ENCODE measurements around the gene S100A6. TPM values are rescaled to one million over a fixed set of nuclear protein-coding genes. Genes with fewer than 3 reads are reported as not detected.

Gene S100A6
- total RNA-seq, 1 experiment from 2014 or later = 2,272 TPM

DNA sequence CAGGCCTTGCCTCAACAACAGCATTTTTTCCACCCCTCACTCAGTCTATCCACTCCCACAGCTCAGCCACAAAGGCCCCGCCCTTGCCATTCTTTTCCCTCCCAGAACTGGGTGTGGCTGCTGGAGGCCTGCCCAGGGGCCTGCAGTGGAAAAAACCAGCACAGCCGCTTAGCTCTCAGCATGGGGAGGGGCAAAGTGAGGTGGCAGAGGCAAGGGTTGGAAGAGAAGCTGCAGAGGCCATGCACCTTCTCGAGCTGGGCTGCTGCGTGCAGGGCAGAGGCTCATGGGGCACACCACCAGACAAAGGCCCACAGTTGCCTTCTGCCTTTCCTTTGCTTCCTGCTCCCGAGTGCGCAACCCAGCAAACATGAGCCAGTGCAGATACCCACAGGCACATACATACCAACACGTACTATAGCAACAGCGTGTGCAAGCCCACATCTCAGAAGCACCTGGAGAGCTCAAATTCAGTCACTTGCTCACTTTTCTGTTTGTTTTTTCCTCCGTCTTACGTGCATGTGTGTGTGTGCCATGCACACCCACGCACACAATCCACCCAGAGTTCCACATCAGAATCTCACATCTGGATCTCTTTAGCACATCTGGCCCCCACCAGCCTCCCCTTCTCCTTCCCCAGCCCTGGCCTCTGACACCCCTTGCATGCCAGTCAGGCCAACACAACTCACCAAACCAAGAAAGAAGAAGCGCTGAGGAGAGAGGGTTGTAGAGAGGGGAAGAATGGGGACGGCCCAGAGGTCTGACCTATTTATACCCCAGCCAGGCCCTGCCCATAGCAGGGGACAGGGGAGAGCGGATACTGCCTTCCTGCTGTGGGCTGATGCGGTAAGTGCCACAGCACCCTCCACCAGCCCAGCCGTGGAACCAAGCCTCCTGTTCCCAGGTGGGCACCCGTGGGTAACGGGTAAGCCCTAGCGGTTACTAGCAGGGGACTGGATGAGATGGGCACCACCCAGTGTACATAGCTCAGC, 9.6 kb upstream of the S100A6 start, which contains the start of gene S100A4:
Gene S100A4 (minus strand): TSS at position 740 of the 989 bp plus-strand sequence. CDS start 1,012 bp downstream, outside the sequence.
- peak; percentile 97 for DNase-seq (ENCODE audit: low spot score)

DNA sequence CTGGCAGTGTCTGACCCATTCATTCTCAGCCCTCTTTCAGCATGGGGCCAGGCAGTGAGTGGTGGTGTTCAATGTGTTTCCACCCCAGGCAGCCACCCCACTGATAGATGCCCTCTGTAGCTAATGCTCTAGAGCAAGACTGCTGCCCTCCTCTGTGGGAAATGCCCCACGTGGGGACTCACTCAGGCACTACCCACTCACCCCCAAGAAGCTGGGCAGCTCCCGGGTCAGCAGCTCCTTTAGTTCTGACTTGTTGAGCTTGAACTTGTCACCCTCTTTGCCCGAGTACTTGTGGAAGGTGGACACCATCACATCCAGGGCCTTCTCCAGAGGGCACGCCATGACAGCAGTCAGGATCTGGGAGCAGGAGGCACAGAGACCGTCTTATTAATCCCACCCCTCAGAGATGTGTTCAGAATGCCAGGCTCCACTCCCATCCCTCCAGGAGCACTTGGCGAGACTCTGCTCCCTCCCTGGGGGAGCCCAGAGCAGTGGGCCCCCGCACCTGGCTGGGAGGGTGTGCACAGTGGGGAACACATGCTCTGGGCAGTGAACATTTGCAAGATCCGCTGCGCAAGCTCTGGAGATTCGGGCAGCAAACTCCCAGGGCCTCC, 8.8 kb upstream of the S100A6 start:
- no peak for DNase-seq (ENCODE audit: low spot score)

DNA sequence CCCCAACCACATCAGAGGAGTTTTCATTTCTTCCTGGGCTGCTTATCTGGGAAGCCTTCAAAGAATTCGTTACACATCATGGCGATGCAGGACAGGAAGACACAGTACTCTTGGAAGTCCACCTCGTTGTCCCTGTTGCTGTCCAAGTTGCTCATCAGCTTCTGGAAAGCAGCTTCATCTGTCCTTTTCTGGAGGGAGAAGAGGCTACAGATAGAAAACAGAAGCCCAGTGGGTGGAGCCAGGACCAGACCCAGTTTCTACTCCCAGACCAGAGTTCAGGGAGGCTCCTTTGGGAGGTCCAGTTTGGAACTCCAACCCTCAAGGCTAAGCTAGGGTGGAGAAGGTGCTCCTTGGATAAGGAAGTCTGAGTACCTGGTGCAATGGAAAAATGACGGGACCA, 7.9 kb upstream of the S100A6 start:
- no peak for DNase-seq (ENCODE audit: low spot score)

DNA sequence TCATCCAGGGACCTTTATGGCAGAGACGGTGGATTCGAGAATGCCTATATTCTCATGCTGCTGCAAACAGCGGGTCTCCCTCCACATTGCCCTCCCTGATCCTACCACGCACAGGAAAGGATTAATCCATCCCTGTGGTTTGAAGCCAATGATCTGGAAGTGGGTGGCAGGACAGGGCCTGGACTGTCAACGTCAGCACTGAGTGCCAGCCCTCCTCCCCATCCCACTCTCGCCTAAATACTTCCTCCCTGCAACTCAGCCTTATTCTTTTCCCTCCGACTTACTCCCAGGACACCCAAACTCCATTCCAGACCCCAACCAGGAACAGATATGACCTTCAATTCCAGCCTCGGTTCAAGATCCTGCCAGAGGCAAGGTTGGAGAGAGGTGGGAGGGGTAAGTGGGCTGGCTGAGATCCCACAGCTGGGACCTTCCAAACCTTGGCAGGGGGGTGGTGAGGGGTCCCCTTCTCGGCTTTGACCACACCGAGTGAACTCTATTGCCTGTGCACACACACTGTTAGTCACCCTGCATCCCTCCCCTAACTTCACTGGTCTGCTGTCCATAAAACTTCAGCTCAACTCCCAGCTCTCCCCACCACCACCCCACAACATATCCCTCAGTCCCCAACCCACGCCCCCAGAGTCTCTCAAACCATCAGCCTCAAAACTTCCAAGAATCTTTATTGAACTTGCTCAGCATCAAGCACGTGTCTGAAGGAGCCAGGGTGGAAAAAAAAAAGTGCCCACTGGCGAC, 7.3 kb upstream of the S100A6 start:
- no peak for DNase-seq (ENCODE audit: low spot score)

DNA sequence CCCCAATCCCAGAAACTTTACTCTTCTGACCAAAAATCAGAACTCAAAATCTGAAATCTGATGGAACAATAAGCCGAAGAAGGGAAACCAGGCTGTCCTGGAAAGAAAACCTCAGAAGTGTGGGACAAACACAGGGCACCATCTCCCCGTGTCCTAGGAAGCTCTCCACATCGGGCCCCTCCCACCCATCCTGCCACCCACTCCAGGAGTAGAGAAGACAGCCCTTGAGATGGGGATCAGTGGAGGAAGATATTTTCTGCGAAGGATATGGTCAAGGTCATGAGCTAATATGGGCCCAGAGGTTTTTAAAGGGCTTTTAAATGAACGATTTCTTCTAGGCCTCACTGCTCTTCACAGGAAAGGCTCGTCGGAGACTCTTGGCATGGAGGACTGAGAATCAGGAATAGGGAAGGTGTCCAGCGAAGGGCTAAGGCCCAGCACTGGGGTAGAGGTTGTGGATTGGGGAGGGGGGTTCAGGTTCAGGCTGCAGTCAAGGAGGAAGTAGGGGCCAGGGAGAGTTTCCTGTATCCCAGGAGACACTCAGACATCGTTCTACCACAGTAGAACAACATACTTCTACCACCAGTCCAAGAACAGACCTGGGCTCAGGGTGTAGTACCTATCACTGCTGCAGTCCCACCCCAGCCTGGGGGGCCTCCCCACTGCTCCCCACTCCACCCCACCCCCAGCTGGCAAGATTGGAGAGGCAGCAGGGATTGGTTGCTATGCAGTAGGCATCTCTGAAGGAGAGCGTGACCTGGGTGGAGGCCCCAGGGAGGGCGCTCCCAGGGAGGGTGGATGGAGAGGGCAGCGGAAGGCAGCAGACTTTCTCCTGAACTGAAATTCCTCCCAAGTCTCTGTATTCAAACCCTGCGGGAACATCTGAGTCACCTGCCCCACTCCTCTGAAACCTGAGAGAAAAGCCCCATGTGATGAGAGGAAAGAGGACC, 6.1 kb upstream of the S100A6 start:
- peak; percentile 72 for DNase-seq (ENCODE audit: low spot score)

DNA sequence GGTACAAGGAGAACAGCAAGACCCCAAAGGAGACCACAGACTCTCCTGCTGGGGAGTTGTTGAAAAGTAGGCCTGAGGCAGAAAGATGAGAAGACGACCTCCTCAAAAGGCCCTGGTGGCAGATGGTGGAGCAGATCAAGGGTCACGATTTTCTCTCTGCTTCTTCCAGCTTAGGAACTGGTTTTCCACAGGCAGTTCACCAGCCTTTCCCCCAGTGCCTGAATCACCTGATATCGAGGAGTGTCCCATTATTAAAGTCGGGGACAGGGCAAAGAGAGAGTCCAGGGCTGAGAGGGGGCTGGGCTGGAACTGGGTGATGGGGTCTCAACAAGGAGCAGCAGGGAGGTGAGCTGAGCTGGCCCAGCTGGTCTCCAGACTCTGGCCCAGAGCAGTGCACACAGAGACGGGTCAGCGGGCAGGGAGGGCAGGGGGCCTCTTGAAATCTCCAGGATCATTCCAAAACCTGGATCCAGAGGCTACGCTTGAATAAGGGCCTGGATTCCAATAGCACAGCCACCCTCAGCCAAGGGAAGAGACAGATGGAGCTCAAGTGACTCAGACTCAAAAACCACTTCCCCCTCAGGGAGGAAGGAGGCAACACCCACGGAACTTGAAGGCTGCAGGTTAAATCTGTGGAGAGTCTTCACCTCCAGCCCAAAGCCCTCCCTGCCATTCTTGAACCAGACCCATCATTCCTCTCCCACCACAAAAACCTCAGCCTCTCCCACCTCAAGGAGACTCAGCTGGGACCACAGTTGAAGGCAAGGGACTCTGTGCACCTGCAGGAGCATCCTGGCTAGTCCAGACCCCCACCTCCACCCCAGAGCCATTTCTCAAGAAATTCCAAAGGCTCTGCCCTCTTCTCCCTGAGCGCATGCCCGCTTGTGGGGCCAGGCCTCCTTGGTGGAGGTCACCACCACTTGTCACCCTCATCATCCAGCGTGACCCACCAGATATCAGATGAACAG, 4.9 kb upstream of the S100A6 start, which contains the start of gene S100A5:
Gene S100A5 (minus strand): TSS at position 541 of the 968 bp plus-strand sequence. CDS start 743 bp downstream, outside the sequence.
- DNase-seq (ENCODE audit: low spot score) = peak; percentile 73

DNA sequence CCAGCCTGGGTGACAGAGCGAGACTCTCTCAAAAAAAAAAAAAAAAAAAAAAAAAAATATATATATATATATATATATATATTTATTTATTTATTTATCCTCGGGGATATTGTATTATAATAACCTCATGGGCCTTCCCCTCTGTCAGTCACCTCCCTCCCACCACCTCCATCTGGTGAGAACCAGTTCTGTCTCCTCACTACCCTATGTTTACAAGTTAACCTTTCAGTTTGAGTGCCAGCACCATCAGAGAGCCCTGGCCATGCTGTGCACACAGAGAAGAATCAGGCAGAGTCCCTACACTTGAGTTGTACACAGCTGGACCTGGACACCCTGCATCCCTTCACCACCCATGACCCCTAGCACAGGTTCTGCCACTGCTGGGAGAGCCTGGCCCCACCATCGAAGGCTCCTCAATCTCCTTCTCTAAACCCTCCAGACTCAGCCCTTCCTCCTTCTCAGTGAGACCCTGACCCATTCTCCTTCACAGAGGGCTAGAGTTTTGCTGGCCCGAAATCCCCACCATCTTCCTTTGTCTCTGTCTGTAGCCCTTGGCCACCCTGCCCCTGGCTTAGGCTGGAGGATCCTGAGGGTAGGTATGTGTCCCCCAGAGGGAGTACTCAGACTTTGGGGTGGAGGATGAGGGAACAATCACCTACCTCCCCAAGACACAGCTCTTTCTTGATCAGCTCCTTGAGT, 3.8 kb upstream of the S100A6 start:
- DNase-seq (ENCODE audit: low spot score) = peak; percentile 22

DNA sequence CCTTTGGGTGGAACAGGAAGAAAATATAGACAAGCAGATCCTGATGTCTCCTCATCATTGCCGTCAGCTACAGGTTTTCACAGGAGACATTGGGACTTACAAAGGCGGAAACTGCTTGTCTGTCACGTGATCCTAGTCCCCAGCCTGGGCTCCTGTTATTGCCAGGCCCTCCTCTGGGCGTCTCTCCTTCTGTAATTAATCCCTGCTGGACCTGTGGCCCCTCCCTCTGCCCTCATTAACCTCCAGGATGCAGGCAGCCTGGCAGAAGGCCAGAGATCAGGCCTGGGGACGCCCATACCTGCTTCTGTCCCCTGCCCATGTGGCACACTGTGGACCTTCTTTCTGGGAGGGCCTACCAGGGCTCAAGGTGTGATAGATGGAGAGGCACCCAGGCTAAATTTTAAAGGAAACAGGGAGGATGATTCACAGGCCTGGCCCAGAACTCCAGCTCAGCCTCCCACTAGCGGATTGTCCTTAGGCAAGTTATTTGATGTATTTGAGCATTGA, 2.6 kb upstream of the S100A6 start:
- peak; percentile 89 for DNase-seq (ENCODE audit: low spot score)

DNA sequence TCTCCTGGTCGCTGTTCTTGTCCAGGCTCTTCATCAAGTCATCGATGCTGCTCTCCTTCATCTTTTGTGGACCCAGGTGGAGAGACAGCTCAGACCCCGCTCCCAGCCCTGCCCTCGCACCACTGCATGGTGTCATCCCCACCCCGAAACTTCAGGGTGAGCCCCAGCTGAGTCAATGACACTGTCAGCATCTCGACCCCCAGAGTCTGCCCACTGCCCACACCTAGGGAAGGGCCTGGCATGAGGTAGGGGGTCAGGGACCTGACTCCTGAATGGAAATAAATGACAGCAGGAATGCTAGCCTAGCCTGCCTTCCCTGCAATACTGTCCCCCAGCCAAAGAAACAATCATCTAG, 1.6 kb upstream of the S100A6 start:
- DNase-seq (ENCODE audit: low spot score) = no peak

DNA sequence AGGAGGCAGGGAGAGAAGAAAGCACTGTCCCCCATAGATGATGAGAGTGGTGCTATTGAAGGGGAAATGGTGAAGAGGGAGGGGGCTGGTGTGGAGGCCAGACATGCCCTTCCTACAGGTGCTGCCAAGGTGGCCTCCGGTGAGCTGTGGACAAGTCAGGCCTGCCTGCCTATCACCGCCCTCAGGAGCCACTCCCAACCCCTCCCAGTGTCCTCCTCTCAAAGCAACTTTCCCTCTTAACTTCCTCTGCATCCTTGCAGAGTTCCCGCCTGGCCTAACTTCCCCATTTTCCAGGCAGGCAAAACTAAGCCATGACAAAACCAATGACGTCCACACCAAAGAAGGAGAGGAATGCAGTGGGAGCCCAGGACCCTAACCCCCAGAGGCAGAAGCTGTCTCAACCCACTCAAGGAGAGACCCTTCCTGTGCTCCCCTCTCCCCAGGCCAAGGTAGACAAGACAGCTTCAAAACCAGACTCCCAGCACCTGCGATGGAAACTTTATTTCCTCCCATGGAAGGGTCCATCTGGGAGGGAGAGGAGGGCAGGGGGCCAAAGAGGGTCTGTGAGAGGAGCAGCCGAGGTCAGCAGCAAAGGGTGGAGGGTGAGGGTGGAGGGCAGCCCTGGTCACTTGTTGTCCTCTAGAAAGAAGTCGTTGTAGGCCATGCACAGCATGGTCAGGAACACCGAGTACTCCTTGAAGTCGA, 1.0 kb upstream of the S100A6 start:
- no peak for DNase-seq (ENCODE audit: low spot score)

DNA sequence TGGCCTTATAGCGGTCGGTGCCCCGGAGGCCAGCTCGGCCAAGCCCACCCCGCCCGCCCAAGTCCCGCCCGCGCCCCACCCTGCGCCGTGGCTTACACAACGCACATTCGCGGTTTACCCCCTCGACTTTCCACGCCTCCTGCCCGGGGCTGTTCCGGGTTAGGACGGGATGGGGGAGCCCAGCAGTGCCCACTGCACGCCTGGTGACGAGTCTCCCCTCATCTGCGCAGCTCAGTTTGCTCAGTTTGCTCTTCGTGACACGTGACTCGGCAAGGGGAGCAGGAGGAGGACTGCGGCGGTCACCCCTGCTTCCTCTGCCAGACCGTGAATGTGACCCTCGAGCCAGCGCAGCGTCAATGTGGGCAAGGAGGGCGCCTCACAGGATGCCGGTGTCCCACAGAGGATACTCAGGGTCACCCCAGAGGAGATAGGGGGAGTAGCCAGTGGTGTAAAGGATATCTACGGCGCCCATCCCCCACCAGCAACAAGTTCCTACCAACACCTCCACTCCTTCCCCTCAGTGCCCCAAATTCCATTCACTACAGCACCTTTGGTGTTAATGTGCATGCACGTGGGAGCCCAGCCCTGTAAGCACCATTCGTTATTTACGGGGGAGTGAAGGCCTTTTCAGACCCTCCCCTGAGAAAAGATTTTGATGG, 350 bp upstream of the S100A6 start:
- DNase-seq (ENCODE audit: low spot score) = peak; percentile 84

DNA sequence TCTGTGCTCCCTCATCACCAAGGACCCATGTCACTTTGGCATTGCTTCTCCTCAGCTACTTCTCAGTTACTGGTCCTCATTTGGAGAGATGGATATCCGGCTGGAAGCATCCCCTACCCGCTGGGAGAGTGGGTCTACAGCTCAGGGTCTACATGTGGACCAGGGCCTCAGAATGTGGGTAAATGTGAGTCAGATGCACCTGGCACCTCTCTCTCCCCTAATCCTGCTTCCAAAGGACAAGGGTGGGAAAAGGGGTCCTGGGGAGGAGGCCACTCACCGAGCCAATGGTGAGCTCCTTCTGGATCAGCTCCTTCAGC, 908 bp downstream of the S100A6 start:
- no peak for DNase-seq (ENCODE audit: low spot score)

DNA sequence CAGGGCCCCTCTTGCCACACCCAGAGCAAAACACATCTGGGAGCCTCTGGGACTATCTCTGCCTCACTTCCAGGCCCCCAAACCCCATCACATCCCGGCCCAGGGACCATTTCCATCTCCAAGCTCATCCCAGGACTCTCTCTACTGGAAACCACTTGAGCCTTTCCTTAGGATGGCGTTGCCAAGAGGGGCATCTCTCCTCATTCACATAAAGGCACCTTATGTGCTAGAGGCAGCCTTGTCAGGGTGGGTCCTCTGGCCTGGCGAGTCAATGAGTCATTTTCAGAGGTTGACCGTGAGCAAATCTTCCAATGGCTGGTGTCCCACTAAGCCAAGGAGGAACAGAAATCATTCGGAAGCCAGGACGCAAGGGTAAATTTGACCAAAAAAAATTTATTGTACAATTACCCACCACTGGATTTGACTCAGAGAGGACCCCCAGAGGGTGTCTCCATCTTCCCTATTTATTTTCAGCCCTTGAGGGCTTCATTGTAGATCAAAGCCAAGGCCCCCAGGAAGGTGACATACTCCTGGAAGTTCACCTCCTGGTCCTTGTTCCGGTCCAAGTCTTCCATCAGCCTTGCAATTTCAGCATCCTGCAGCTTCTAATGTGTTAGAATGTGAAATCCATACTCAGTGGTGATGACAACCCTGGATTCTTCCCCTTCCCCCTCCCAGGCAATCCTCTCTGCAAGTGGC, 1.4 kb downstream of the S100A6 start:
- peak; percentile 34 for DNase-seq (ENCODE audit: low spot score)

DNA sequence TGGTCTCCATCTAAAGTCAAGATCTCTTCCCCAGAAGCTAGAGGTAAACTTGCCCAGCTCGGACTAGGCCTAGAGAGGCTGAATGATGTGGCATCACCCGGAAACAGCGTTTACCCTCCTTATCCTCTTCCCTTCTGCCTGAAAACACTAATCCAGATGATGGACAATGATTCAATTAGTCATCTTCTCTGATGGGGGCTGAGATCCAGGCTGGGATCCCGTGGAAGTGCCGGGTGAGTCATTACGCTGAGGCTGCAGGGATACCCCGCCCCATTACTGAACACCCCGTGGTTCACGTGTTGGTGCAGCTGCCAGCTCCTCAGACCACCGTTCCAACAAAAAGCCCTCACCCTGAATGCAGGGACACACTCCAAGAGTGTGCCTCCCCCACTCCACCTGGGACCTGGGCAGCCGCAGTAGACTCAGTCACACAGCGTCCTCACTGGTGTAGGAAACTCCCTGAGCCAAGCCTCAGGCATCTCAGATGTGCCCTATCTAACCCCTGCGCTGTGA, 2.0 kb downstream of the S100A6 start:
- DNase-seq (ENCODE audit: low spot score) = no peak

DNA sequence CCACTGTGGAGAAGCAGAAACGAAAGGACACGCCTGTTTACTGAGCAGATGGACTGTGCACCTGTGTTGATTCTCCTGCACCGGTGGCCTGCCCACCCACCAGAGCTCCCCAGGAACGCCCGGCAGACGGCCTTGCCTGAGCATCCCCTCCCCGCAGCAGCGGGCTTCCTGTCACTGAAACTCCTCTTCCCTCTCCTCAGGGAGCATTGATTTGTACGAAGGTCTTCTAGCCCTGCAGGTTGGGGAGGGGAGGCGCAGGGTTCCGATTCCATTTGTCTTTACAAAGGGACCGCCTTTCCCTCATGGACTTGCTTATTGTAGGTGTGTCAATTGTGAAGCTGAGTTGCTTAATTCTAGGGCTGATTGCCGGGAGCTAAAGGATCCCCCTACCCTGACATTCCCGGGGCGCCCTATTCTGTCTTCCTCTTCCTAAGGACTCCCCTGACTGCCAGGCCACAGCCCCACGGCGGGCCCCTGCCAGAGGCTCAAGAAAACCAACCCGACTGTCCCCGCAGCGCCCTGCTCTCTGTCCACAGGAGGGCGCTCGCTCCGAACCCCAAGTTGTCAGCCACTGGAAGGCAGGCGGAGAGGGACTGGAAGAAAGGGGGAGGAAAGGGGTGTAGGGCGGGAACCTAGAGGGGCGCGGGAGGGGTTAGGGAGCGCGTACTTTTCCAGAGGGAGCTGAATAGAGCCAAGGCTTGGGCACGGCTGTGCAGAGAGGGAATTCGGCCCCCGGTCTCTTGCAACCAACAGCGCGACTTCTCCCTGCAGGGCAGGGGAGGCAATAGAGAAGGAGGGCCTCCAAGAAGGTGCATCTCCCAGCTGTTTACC, 2.8 kb downstream of the S100A6 start:
- DNase-seq (ENCODE audit: low spot score) = peak; percentile 97

DNA sequence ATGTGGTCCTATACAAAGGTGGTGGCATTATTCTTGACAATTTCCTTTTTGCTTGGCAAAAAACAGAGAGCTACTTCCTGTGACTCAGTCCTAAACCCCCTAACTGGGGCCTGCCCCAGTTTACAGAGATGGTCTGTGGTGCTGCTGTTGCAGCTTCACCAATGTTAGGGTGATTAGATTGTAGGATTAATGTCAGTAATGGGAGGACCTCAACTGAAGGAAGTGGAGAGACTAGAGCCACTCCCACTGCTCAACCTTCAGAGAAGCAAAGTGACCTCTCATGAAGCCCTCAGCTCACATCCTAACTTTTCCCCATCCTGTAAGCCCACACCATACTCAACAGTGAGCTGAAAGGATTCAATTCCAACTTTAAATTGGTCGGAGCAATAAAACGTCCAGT, 3.6 kb downstream of the S100A6 start:
- peak; percentile 48 for DNase-seq (ENCODE audit: low spot score)

Measured in HT-29 (cell line).